Loucy (cell line): Measurements from ENCODE around the gene GNB1.
A peak's percentile ranks its signal among the peaks of the same experiment; 100 is the strongest.

ENCODE experiments used
- H2AFZ ChIP-seq: fragments of 200-600 bp; sonication (generic); 2 replicates; pipeline ENCODE4 v1.6.0; 2016; ENCODE audit warnings: antibody characterized with exemption, mild to moderate bottlenecking, low read length, moderate library complexity
- H3F3A ChIP-seq: fragments of 200-600 bp; 2 replicates; pipeline ENCODE4 v1.6.0; 2016; ENCODE audit warnings: antibody characterized with exemption, low read depth, mild to moderate bottlenecking
- H3K27me3 ChIP-seq: fragments of 200-600 bp; sonication (generic); 2 replicates; pipeline ENCODE4 v1.6.1; 2014; ENCODE audit warnings: low read length, mild to moderate bottlenecking; ENCODE audit not compliant: insufficient read depth, poor library complexity, severe bottlenecking
- H3K36me3 ChIP-seq: fragments of 200-600 bp; sonication (generic); 2 replicates; pipeline ENCODE4 v1.6.1; 2016; ENCODE audit warnings: low read length; ENCODE audit not compliant: insufficient read depth
- H3K4me1 ChIP-seq: fragments of 200-600 bp; sonication (generic); 2 replicates; pipeline ENCODE4 v1.5.1; 2014; ENCODE audit warnings: low read length, mild to moderate bottlenecking; ENCODE audit not compliant: insufficient read depth, poor library complexity, severe bottlenecking
- H3K4me2 ChIP-seq: fragments of 200-600 bp; sonication (generic); 2 replicates; pipeline ENCODE4 v1.6.0; 2014; ENCODE audit warnings: antibody characterized with exemption, low read length, low read depth, mild to moderate bottlenecking; ENCODE audit not compliant: poor library complexity, severe bottlenecking
- H3K4me3 ChIP-seq: fragments of 200-600 bp; sonication (generic); 2 replicates; pipeline ENCODE4 v1.5.1; 2014; ENCODE audit warnings: low read length, mild to moderate bottlenecking, mixed read lengths; ENCODE audit not compliant: poor library complexity, severe bottlenecking
- H3K79me2 ChIP-seq: fragments of 200-600 bp; sonication (generic); 2 replicates; pipeline ENCODE4 v1.6.1; 2014; ENCODE audit warnings: low read length; ENCODE audit not compliant: insufficient read depth
- H3K9ac ChIP-seq: fragments of 200-600 bp; sonication (generic); 2 replicates; pipeline ENCODE4 v1.6.0; 2014; ENCODE audit warnings: mild to moderate bottlenecking, low read depth, low read length, moderate library complexity; ENCODE audit not compliant: poor library complexity, severe bottlenecking
- H3K9me2 ChIP-seq: fragments of 200-600 bp; sonication (generic); replicated peaks from 2 replicates; pipeline ENCODE4 v1.6.1; 2016; ENCODE audit warnings: low read depth, low read length, mixed read lengths
- H3K9me3 ChIP-seq: fragments of 200-600 bp; sonication (generic); 2 replicates; pipeline ENCODE4 v1.6.1; 2014; ENCODE audit warnings: mild to moderate bottlenecking, antibody characterized with exemption, low read length, low read depth; ENCODE audit not compliant: insufficient read depth
- H4K20me1 ChIP-seq: fragments of 200-600 bp; sonication (generic); 2 replicates; pipeline ENCODE4 v1.6.0; 2014; ENCODE audit warnings: antibody characterized with exemption, low read length, mild to moderate bottlenecking; ENCODE audit not compliant: insufficient read depth, poor library complexity, severe bottlenecking
- CTCF ChIP-seq: fragments of 200-600 bp; sonication (generic); conservative IDR thresholded peaks from 2 replicates; pipeline ENCODE4 v1.5.1; 2014; ENCODE audit warnings: mild to moderate bottlenecking, antibody characterized with exemption, low read length
- EZH2phosphoT487 ChIP-seq: fragments of 200-600 bp; IDR thresholded peaks from 2 replicates; pipeline ENCODE4 v1.6.1; 2018; ENCODE audit warnings: antibody characterized with exemption, mild to moderate bottlenecking, moderate library complexity, borderline replicate concordance

Gene GNB1

GRCh38 chr1:1883092-1883873 lies 7.6 kb downstream of the GNB1 start:
- no peaks in the 10 kb centered on the region for H3K9me2 ChIP-seq
- peaks cover 100% of the 10 kb centered on the region for H3K79me2 ChIP-seq
- no peak overlapping the region for H2AFZ ChIP-seq
- H3K27me3 ChIP-seq = no peaks in the 10 kb centered on the region
- peaks cover 26% of the 10 kb centered on the region for H3K4me1 ChIP-seq
- H4K20me1 ChIP-seq = peaks cover 93% of the 10 kb centered on the region
- peaks cover 9% of the 10 kb centered on the region; the same call in 1 of the 2 replicates for H3K36me3 ChIP-seq
- H3K4me3 ChIP-seq = peak overlapping the region; percentile 10
- TF ChIP-seq EZH2phosphoT487 (no peak), CTCF (no peak)
- H3K9me3 ChIP-seq = no peaks in the 10 kb centered on the region
- no peak overlapping the region for H3K9ac ChIP-seq
- H3F3A ChIP-seq = peaks cover 6% of the 10 kb centered on the region; the same call in 1 of the 2 replicates
- peak overlapping the region; percentile 45 for H3K4me2 ChIP-seq

GRCh38 chr1:1881727-1882126 lies 9.2 kb downstream of the GNB1 start:
- Histone ChIP-seq H2AFZ (no peak overlapping the region), H3K4me3 (no peak overlapping the region), H3K4me1 (peaks cover 11% of the 10 kb centered on the region), H3K27me3 (no peaks in the 10 kb centered on the region), H3K9me2 (no peaks in the 10 kb centered on the region), H3K9ac (no peak overlapping the region), H3K9me3 (no peaks in the 10 kb centered on the region), H4K20me1 (peaks cover 93% of the 10 kb centered on the region), H3F3A (peaks cover 6% of the 10 kb centered on the region; the same call in 1 of the 2 replicates), H3K4me2 (peak overlapping the region; percentile 15), H3K36me3 (peaks cover 19% of the 10 kb centered on the region; the same call in 1 of the 2 replicates), H3K79me2 (peaks cover 100% of the 10 kb centered on the region)
- TF ChIP-seq EZH2phosphoT487 (no peak), CTCF (no peak)

- H2AFZ ChIP-seq = no peak overlapping the region
- no peaks in the 10 kb centered on the region for H3K9me2 ChIP-seq
- no peaks in the 10 kb centered on the region for H3K27me3 ChIP-seq
- peaks cover 100% of the 10 kb centered on the region for H3K79me2 ChIP-seq
- no peaks in the 10 kb centered on the region for H3K9me3 ChIP-seq
- H3K4me3 ChIP-seq = no peak overlapping the region
- peaks cover 29% of the 10 kb centered on the region; the same call in 1 of the 2 replicates for H3K36me3 ChIP-seq
- no peak overlapping the region for H3K4me2 ChIP-seq
- peaks cover 93% of the 10 kb centered on the region for H4K20me1 ChIP-seq
- peaks cover 11% of the 10 kb centered on the region for H3K4me1 ChIP-seq
- TF ChIP-seq EZH2phosphoT487 (no peak), CTCF (no peak)
- peaks cover 6% of the 10 kb centered on the region; the same call in 1 of the 2 replicates for H3F3A ChIP-seq
- no peak overlapping the region for H3K9ac ChIP-seq
Observed at GRCh38 chr1:1880617-1881312, 10.1 kb downstream of the GNB1 start.
